ENCODE measurements around the gene ZBTB2.

Gene ZBTB2

GRCh38 chr6:151391471-151392413, at the start of gene ZBTB2:
Gene ZBTB2 (minus strand): TSS chr6:151391559. CDS start chr6:151373637, 17,922 bp downstream.
- no peak for DNase-seq

- no peak for DNase-seq
Observed at GRCh38 chr6:151440930-151441329, 49.6 kb upstream of the ZBTB2 start.

DNA sequence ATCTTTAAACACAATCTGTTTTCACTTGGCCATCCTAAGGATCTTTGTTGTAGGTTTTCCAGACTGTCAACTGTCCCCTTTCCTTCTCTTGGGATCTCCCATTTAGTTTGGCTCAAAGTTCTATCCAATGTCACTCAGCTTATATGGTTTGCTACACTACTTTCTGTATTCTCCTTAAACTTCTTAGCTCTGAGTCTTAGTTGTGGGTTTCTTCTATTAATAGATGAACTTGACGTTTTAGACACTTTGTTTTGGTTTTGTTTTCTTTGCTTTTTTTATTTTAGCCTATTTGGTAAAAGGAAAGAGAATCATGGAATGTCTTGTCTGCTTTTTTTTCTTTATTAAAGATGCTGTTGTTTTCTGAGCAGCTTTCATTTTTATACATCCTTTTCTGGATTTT, 49.1 kb upstream of the ZBTB2 start:
- DNase-seq, result no peak

- DNase-seq, result no peak
Observed at GRCh38 chr6:151437401-151437800, 46.0 kb upstream of the ZBTB2 start.

GRCh38 chr6:151436802-151437201, 45.4 kb upstream of the ZBTB2 start:
- no peak for DNase-seq

DNA sequence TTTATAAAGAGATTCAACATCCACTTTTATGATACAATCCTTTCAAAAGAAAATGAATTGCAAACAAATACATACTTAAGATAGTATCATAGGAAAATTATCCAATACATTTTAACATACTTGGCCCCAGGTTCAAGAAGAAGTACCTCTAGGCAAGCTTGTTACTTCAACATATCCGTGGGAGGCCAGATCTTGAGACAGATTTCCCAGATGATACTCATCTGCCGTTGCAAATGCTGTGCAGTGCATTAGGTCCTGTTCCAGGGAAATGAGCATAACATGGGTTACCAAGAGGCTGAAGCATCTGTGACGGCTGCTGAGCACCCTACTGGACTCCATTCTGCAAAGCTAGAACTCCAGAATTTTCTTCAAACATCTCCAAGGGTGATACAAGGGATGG, 44.9 kb upstream of the ZBTB2 start:
- no peak for DNase-seq

DNA sequence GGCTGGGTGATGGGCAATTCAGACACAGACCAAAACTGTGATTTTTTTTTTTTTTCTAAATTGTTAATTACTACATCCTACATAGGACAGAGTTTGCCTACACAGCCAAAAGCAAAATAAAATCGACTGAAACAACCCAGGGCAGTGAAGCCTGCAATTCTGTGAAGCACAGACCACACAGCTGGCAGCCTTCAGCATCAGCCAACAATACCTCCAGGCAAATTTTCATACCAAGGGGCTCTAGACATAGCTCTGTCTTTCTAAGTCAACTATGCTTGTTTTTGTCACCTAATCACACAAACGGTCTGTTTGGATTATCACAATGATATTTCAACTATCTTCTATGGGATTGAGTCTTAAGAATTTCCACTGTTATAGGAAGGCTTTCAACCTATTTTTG, 43.0 kb upstream of the ZBTB2 start:
- no peak for DNase-seq

GRCh38 chr6:151432651-151433050, 41.3 kb upstream of the ZBTB2 start:
- DNase-seq, result no peak

- no peak for DNase-seq
Observed at GRCh38 chr6:151431337-151431736, 40.0 kb upstream of the ZBTB2 start.

GRCh38 chr6:151430886-151431285, 39.5 kb upstream of the ZBTB2 start:
- DNase-seq, result no peak

- DNase-seq, result no peak
Observed at GRCh38 chr6:151428093-151428735, 36.9 kb upstream of the ZBTB2 start.

GRCh38 chr6:151425561-151425960, 34.2 kb upstream of the ZBTB2 start:
- no peak for DNase-seq

DNA sequence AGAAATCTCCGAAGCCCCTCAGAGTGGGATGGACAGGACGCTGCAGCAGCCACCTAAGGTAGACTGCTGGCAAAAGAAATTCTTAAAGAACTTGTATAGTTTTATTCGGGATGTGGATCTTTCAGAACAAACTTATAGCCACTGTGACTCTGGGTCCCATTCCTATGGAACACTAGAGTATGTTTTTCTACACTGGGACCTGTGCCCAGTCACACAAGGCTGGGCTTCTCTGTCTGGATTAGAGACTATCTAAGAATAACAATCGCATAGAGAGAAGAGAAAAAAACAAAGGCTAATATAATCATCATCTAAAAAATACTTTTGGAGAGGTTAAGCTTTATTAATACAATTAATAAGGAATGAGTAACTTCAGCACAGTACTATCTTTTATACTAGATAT, 31.6 kb upstream of the ZBTB2 start:
- no peak for DNase-seq

- DNase-seq, result no peak
Observed at GRCh38 chr6:151417477-151417876, 26.1 kb upstream of the ZBTB2 start.

GRCh38 chr6:151414641-151415260, 23.4 kb upstream of the ZBTB2 start:
- DNase-seq, result no peak

DNA sequence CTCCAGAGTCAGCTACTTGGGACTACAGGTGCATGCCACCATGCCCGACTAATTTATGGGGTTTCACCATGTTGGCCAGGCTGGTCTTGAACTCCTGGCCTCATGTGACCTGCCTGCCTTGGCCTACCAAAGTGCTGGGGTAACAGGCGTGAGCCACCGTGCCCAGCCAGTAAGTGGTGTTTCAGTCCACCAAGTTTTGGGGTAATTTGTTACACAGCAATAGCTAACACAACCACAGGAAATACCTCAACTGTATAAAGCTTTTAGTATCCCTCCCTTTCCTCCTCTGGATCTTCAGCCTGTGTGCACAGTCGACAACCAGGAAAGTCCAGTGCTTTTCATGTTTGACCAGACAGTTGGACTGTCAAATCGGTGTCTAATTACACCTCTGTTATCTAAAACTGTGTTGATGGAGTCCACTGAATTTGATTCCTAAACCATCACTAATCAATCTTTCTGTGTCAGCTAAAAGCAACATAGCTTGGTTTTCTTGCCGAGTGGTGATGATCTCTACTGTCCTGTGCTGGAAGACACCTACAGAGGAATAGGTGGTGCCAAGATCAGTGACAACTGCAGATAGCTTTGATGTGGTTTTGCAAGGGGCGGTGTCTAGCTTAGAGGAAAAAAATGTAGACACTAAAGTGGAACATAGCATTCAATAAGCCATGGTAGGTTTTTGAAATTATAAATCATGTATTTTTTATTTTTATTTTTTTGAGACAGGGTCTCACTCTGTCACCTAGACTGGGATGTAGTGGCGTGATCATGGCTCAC, 22.2 kb upstream of the ZBTB2 start:
- DNase-seq, result no peak

DNA sequence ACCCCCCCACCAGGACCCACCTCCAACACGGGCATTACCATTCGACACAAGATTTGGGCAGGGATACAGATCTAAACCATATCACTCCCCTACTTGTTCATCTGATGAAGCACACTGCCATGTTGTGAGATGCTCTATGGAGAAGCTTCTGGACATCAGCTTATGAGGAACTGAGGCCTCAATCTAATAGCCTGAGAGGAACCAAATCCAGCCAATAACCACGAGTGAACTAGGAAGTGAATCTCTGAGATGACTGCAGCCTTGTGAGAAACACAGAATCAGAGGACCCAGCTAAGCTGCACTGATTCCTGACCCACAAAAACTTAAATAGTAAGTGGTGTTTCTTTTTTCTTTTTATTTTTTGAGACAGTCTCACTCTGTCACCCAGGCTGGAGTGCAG, 21.6 kb upstream of the ZBTB2 start:
- DNase-seq, result no peak

DNA sequence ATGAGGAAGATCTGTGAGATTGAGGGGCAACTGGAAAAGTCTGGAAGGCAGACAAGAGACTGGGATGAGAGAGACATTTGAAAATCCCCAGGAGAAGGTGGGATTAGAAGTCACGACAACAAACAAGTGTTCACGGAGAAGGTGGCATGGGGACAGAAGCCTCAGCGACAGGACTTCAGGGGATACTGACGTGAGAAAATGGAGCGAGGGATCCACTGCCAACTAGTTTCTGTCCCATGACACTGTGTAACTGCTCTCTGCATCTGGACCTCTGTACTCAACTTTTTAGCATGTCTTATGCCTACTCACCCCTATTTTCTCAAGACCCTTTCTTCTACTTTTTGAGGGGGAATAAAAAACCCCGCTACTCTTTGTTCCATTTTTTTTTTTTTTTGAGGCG, 18.3 kb upstream of the ZBTB2 start:
- DNase-seq, result no peak

DNA sequence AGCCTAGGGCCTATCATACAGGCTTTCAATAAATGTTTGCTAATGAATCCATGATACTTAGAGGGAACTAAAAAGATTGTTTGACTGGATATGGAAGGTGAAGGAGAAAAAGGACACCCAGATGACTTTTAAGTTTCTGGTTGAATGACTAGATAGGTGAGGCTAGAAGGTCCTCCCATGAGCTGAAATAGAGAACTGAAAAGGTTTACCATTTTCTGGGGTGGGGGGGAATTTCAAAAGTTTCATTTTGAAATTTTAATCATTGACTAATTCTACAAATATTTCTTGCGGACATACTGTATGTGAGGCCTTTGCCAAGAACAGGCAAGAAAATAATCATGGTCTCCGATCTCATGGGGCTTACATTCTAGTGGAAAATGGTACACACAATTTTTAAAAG, 17.9 kb upstream of the ZBTB2 start:
- DNase-seq, result no peak

- DNase-seq, result no peak
Observed at GRCh38 chr6:151408858-151409257, 17.5 kb upstream of the ZBTB2 start.

DNA sequence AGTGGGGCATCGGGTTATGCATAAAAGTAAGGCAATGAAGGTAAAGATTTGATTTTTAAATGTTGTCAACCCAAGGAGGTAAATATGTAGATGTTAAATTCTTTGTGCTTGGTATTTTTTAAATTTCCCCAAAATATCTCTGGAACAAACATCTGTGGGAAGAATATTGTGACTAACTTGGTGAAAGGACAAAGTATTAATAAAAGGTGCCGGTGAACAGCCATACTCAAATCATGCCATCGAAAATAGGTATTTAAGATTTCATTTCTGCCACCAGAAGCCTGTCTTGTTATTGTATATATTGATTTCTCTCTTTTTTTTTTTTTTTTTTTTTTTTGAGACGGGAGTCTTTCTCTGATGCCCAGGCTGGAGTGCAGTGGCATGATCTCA, 12.6 kb upstream of the ZBTB2 start:
- DNase-seq, result no peak

DNA sequence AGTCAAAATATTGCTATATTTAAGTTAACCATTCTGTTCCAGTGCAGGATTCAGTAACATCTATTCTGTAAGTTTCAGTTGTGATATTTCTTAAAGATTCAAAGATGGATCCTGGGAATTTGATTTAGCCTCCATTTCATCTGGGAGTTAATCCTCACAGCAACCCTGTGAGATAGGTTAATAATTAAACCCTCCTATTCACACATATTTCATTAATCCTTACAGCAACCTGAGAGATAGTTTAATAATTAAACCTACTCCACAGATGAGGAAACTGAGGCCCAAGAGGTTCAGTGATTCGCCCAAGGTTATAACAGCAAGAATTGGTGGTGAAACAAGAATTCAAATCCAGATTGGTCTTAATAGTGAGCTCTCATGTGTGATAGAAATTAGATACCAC, 10.9 kb upstream of the ZBTB2 start:
- no peak for DNase-seq

- no peak for DNase-seq
Observed at GRCh38 chr6:151400473-151400872, 9.1 kb upstream of the ZBTB2 start.
